HepG2 (cell line): ENCODE measurements around the gene GFOD1. TPM values are rescaled to one million over a fixed set of nuclear protein-coding genes. Genes with fewer than 3 reads are reported as not detected.

ENCODE experiments used
- ATAC-seq: fragments of 200-7000 bp; cut with Tn5 transposase; 3 replicates; pipeline ENCODE4 v1.9.1; 2020; ENCODE audit warnings: mild to moderate bottlenecking, moderate library complexity
- BruUV-seq: library from RNA; stranded (reverse); fragments of 400-500 nt; replicated peaks from 2 replicates; lab custom pipeline; 2021; lab: Mats Ljungman, UMichigan
- CTCF ChIA-PET: fragments of 300-600 bp; formaldehyde crosslinking; extraction: SDS; loops from one replicate; lab custom pipeline; 2021; ENCODE audit warnings: low total read pairs, inconsistent platforms, low intra/inter-chr PET ratio; lab: Yijun Ruan, JAX
- POLR2A ChIA-PET: fragments of 350-600 bp; sonication (Branson Sonifier 250); formaldehyde crosslinking; loops from one replicate; lab custom pipeline; 2020; ENCODE audit warnings: antibody characterized with exemption, inconsistent platforms; lab: Yijun Ruan, JAX
- DNase-seq: peaks from one replicate; pipeline ENCODE4 v3.0.0-alpha.2; 2015; ENCODE audit warnings: low spot score
- FAIRE-seq: peaks from 3 replicates; lab custom pipeline; 2011; peaks lifted over from hg19 to GRCh38; lab: Jason Lieb, UNC
- H2AFZ ChIP-seq: one replicate; pipeline ENCODE4 v1.6.1; 2011; ENCODE audit warnings: low read length, inconsistent platforms
- H3K27ac ChIP-seq: fragments of 300-600 bp; 3 replicates; pipeline ENCODE4 v1.8.0; 2011; ENCODE audit warnings: mixed run types, mild to moderate bottlenecking, mixed read lengths, low read length, inconsistent platforms; ENCODE audit not compliant: insufficient read depth; ENCODE audit errors: extremely low read length
- H3K27me3 ChIP-seq, 2 experiments: fragments of 200-600 bp in 1 of 2; 2 replicates in 1 of 2; 3 replicates in 1 of 2; pipeline versions ENCODE4 v1.6.0 to v1.8.0; 2011; ENCODE audit warnings: low read length in 2 of 2, mild to moderate bottlenecking in 2 of 2, moderate library complexity in 2 of 2, inconsistent platforms in 1 of 2; ENCODE audit not compliant: insufficient read depth in 2 of 2, control insufficient read depth in 1 of 2
- H3K36me3 ChIP-seq, 2 experiments: fragments of 200-600 bp in 1 of 2; replicated peaks in 1 of 2; 2 replicates in 1 of 2; 3 replicates in 1 of 2; pipeline versions ENCODE4 v1.5.1 to v1.8.0; 2011; ENCODE audit warnings: low read length in 2 of 2, inconsistent platforms in 1 of 2; ENCODE audit not compliant: insufficient read depth in 2 of 2, control insufficient read depth in 1 of 2
- H3K4me1 ChIP-seq: 2 replicates; pipeline ENCODE4 v1.5.1; 2012; ENCODE audit warnings: low read length, inconsistent platforms; ENCODE audit not compliant: insufficient read depth
- H3K4me2 ChIP-seq: 2 replicates; pipeline ENCODE4 v1.6.0; 2011; ENCODE audit warnings: low read depth, low read length, inconsistent platforms
- H3K4me3 ChIP-seq, 3 experiments: fragments of 200-600 bp in 1 of 3; sonication (generic), shearing (Covaris generic) in 1 of 3; replicated peaks in 1 of 3; 2 replicates each; pipeline ENCODE4 v1.5.1; 2011 to 2016; ENCODE audit warnings: low read length in 3 of 3, inconsistent platforms in 2 of 3, low read depth in 2 of 3, mild to moderate bottlenecking in 2 of 3, control low read depth in 1 of 3, mixed read lengths in 1 of 3; ENCODE audit not compliant: insufficient read depth in 1 of 3
- H3K79me2 ChIP-seq: one replicate; pipeline ENCODE4 v1.6.1; 2011; ENCODE audit warnings: low read length, inconsistent platforms; ENCODE audit not compliant: insufficient read depth
- H3K9ac ChIP-seq: 2 replicates; pipeline ENCODE4 v1.6.0; 2011; ENCODE audit warnings: mild to moderate bottlenecking, low read depth, low read length, inconsistent platforms; ENCODE audit not compliant: insufficient read depth
- H3K9me3 ChIP-seq: 2 replicates; pipeline ENCODE4 v1.5.1; 2012; ENCODE audit warnings: mild to moderate bottlenecking, low read length
- H4K20me1 ChIP-seq: 2 replicates; pipeline ENCODE4 v1.6.0; 2011; ENCODE audit warnings: inconsistent platforms, mild to moderate bottlenecking, low read length, moderate library complexity; ENCODE audit not compliant: insufficient read depth
- BCLAF1 ChIP-seq: fragments of 450-650 bp; IDR thresholded peaks from 2 replicates; pipeline ENCODE4 v1.6.1; 2017; ENCODE audit warnings: mild to moderate bottlenecking
- GPN1 ChIP-seq: sonication (generic); formaldehyde crosslinking; IDR thresholded peaks from 2 replicates; pipeline ENCODE4 v1.5.1; 2020; ENCODE audit warnings: missing genetic modification reagents, borderline replicate concordance
- MYPOP ChIP-seq: sonication (generic); formaldehyde crosslinking; IDR thresholded peaks from 2 replicates; pipeline ENCODE4 v1.8.1; 2023; ENCODE audit warnings: mild to moderate bottlenecking, moderate library complexity, missing genetic modification reagents
- NAIF1 ChIP-seq: sonication (generic); formaldehyde crosslinking; IDR thresholded peaks from 2 replicates; pipeline ENCODE4 v1.5.0; 2020; ENCODE audit warnings: mild to moderate bottlenecking, missing genetic modification reagents, borderline replicate concordance
- PCBP1 ChIP-seq: fragments of 200-400 bp; formaldehyde crosslinking; IDR thresholded peaks from 2 replicates; pipeline ENCODE4 v1.6.1; 2017; ENCODE audit warnings: mild to moderate bottlenecking, low read depth, low read length, borderline replicate concordance
- TEAD3 ChIP-seq: optimal IDR thresholded peaks from 2 replicates; pipeline ENCODE3; 2016; ENCODE audit warnings: borderline replicate concordance
- U2AF1 ChIP-seq: fragments of 200-400 bp; formaldehyde crosslinking; optimal IDR thresholded peaks from 2 replicates; pipeline ENCODE3; 2017; ENCODE audit warnings: mild to moderate bottlenecking, low read depth, low read length
- ZNF292 ChIP-seq: sonication (generic); formaldehyde crosslinking; IDR thresholded peaks from 2 replicates; pipeline ENCODE4 v1.8.1; 2022; ENCODE audit warnings: mild to moderate bottlenecking, low read depth, missing genetic modification reagents, borderline replicate concordance
- ZNF510 ChIP-seq: sonication (generic); formaldehyde crosslinking; IDR thresholded peaks from 2 replicates; pipeline ENCODE4 v1.4.0; 2020; ENCODE audit warnings: low read depth, mild to moderate bottlenecking, missing genetic modification reagents
- ZNF614 ChIP-seq: IDR thresholded peaks from 2 replicates; pipeline ENCODE4 v1.6.1; 2018; ENCODE audit warnings: missing biosample characterization, missing genetic modification reagents, inconsistent platforms, borderline replicate concordance
- ZNF720 ChIP-seq: sonication (generic); formaldehyde crosslinking; IDR thresholded peaks from 2 replicates; pipeline ENCODE4 v1.4.0; 2020; ENCODE audit warnings: missing genetic modification reagents
- WGBS: methylation state at CpG from one replicate; pipeline ENCODE4 v1.1.6; 2017; ENCODE audit warnings: low lambda C conversion rate; 5-methylcytosine and 5-hydroxymethylcytosine counted together
- in situ Hi-C: cut with HindIII; loops from 2 replicates; pipeline ENCODE4 v1.10.0; 2017; ENCODE audit warnings: low pct_unique_long_range_greater_than_20kb; ENCODE audit not compliant: extremely low pct_ligation_motif_present
- intact Hi-C: fragments of 100-400 bp; cut with micrococcal nuclease; formaldehyde crosslinking; loops from one replicate; pipeline ENCODE4 v1.10.0; 2022; ENCODE audit not compliant: unreplicated experiment
- polyA plus RNA-seq, 8 experiments: library from polyadenylated mRNA; depleted of rRNA in 3 of 8; stranded (reverse) in 7 of 8; unstranded in 1 of 8; fragments of >200 nt; fragmentation: Illumina TruSeq in 4 of 8; extraction: Trizol in 4 of 8; gene quantifications; 2 replicates each; pipeline versions ENCODE4 v1.2.1 to v1.2.3, GENCODE V29; 2011 to 2016; ENCODE audit warnings: low read depth in 4 of 8, missing spikeins in 1 of 8, mixed read lengths in 1 of 8; ENCODE audit not compliant: insufficient read depth in 1 of 8
- total RNA-seq, 5 experiments: library from RNA; depleted of rRNA; stranded (reverse); fragments of >200 nt; fragmentation: Illumina TruSeq; extraction: Trizol; gene quantifications; 2 replicates each; pipeline ENCODE4 v1.2.3, GENCODE V29; 2016; ENCODE audit warnings: low read depth in 1 of 5
- TF ChIP-seq, protein P1 (sequence below): sonication (generic); formaldehyde crosslinking; IDR thresholded peaks from 2 replicates; pipeline ENCODE4 v1.4.0; 2020; ENCODE audit warnings: mild to moderate bottlenecking, missing genetic modification reagents
- TF ChIP-seq, protein P2 (sequence below): IDR thresholded peaks from 2 replicates; pipeline ENCODE4 v1.6.1; 2012; ENCODE audit warnings: low read depth, low read length, improper control_type of control experiment

The GFOD1 gene
- total and polyA plus RNA-seq, 2 of the 13 experiments (the other 11 are each of a cell fraction or from before 2014, with no cell fraction given), result 1.9 to 6.4 TPM

- TF ChIP-seq ZNF510 (CRISPR knock-in tag), result no peak
- no peak for TF ChIP-seq GPN1 (CRISPR knock-in tag)
- TF ChIP-seq ZNF720 (CRISPR knock-in tag), result no peak
- TF ChIP-seq U2AF1, result no peak
- no peak for TF ChIP-seq MYPOP (CRISPR knock-in tag)
- no peak for TF ChIP-seq PCBP1
- TF ChIP-seq, protein P1, sequence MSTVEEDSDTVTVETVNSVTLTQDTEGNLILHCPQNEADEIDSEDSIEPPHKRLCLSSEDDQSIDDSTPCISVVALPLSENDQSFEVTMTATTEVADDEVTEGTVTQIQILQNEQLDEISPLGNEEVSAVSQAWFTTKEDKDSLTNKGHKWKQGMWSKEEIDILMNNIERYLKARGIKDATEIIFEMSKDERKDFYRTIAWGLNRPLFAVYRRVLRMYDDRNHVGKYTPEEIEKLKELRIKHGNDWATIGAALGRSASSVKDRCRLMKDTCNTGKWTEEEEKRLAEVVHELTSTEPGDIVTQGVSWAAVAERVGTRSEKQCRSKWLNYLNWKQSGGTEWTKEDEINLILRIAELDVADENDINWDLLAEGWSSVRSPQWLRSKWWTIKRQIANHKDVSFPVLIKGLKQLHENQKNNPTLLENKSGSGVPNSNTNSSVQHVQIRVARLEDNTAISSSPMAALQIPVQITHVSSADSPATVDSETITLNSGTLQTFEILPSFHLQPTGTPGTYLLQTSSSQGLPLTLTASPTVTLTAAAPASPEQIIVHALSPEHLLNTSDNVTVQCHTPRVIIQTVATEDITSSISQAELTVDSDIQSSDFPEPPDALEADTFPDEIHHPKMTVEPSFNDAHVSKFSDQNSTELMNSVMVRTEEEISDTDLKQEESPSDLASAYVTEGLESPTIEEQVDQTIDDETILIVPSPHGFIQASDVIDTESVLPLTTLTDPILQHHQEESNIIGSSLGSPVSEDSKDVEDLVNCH (CRISPR knock-in tag), result no peak
These were observed 115.9 kb downstream of the GFOD1 start (continued) for GRCh38 chr6:13371421-13372072.

DNA sequence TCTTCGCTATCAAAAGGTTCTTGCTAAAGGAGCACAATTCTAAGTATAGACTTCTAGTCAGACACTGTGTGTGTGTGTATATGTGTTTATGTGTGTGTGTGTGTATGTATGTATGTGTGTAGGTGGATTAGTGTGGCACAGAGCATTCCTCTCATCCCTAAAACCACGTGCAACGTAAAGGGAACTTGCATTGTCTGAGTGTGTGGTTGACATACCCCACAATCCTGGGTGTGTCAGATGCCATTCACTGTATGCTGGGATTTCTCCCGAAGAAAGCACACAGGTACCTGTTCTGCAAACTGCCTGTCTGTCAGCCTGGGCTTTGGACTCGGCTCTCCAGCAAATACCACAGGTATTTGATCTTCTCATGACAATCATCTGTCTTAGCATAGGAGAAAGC lies 116.8 kb downstream of the GFOD1 start:
- in situ Hi-C loops, result no loop called here
- no TSS peak for BruUV-seq
- Histone ChIP-seq H3K4me2 (no peak overlapping the region), H3K9me3 (no peaks in the 10 kb centered on the region), H4K20me1 (no peaks in the 10 kb centered on the region; the same call in 1 of the 2 replicates), H3K4me3 (no peak overlapping the region), H3K79me2 (no peaks in the 10 kb centered on the region), H2AFZ (peak overlapping the region; percentile 1), H3K36me3 (no peaks in the 10 kb centered on the region), H3K27me3 (no peaks in the 10 kb centered on the region), H3K4me1 (peaks cover 16% of the 10 kb centered on the region), H3K27ac (no peak overlapping the region), H3K9ac (no peak overlapping the region)
- ChIA-PET POLR2A (no interaction called here), CTCF (no interaction called here)
- ATAC-seq (peak; percentile 91), FAIRE-seq (peak; percentile 71), DNase-seq (peak; percentile 72)
- intact Hi-C loops, result no loop called here
- 34% methylated on average over 5 of the region's 5 CpGs for WGBS
- TF ChIP-seq NAIF1 (no peak), BCLAF1 (no peak), TEAD3 (CRISPR knock-in tag) (peak; percentile 55), ZNF614 (CRISPR knock-in tag) (0 out of 2 replicates have a peak, but pooled peaks have one; percentile 12), ZNF292 (CRISPR knock-in tag) (peak; percentile 43; the same call in 1 of the 2 replicates)
- TF ChIP-seq, protein P2, sequence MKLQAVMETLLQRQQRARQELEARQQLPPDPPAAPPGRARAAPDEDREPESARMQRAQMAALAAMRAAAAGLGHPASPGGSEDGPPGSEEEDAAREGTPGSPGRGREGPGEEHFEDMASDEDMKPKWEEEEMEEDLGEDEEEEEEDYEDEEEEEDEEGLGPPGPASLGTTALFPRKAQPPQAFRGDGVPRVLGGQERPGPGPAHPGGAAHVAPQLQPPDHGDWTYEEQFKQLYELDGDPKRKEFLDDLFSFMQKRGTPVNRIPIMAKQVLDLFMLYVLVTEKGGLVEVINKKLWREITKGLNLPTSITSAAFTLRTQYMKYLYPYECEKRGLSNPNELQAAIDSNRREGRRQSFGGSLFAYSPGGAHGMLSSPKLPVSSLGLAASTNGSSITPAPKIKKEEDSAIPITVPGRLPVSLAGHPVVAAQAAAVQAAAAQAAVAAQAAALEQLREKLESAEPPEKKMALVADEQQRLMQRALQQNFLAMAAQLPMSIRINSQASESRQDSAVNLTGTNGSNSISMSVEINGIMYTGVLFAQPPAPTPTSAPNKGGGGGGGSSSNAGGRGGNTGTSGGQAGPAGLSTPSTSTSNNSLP, result 0 out of 2 replicates have a peak, but pooled peaks have one; percentile 23
